C4-2B (cell line): Measurements from ENCODE around the gene SWSAP1.

Experiments used
- ZFX ChIP-seq: fragments of 450-650 bp; IDR thresholded peaks from 2 replicates; pipeline ENCODE4 v1.6.1; 2017
- TF ChIP-seq, protein P1 (sequence below): fragments of 450-650 bp; conservative IDR thresholded peaks from 2 replicates; pipeline ENCODE4 v1.5.1; 2017; ENCODE audit warnings: mild to moderate bottlenecking

DNA sequence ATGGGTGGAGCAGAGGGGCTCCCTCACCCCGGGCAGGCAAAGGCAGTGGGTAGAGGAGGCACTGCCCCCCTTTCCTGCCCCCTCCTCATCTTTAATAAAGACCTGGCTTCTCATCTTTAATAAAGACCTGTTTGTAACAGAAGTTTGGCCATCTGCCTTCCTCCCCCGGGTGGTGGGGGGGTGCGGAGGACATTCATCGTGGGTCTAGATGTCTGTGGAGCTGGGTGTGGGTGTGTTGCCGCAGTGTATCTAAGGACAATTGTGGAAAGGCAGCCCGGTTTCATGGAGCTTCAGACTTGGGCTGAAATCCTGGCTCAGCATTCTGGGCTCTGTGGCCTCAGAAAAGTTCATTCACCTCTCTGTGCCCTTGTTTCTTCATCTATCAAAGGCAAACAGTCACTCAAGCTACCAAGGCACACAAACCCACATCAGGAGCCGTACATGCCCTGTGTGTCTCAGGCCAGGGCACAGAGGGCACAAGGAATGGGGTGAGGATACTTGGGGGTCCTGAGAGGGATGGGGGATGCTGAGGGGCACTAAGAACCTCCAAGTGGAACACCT is 8.8 kb upstream of the SWSAP1 start:
- TF ChIP-seq, protein P1, sequence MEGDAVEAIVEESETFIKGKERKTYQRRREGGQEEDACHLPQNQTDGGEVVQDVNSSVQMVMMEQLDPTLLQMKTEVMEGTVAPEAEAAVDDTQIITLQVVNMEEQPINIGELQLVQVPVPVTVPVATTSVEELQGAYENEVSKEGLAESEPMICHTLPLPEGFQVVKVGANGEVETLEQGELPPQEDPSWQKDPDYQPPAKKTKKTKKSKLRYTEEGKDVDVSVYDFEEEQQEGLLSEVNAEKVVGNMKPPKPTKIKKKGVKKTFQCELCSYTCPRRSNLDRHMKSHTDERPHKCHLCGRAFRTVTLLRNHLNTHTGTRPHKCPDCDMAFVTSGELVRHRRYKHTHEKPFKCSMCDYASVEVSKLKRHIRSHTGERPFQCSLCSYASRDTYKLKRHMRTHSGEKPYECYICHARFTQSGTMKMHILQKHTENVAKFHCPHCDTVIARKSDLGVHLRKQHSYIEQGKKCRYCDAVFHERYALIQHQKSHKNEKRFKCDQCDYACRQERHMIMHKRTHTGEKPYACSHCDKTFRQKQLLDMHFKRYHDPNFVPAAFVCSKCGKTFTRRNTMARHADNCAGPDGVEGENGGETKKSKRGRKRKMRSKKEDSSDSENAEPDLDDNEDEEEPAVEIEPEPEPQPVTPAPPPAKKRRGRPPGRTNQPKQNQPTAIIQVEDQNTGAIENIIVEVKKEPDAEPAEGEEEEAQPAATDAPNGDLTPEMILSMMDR, result no peak
- no peak for TF ChIP-seq ZFX
